Thyroid gland (tissue), 4 donors: Measurements from ENCODE around the gene CCSER1.

ENCODE experiments used
- CTCF ChIP-seq, 6 experiments: fragments of 200-600 bp in 3 of 6; fragments of 450-650 bp in 3 of 6; sonication (generic) in 3 of 6; IDR thresholded peaks; one replicate each; pipeline ENCODE4 v1.5.1; 2016 to 2019; ENCODE audit warnings: antibody characterized with exemption in 6 of 6, mild to moderate bottlenecking in 2 of 6, inconsistent platforms in 1 of 6, moderate library complexity in 1 of 6
- POLR2A ChIP-seq, 2 donors: fragments of 450-650 bp; IDR thresholded peaks; one replicate each; pipeline ENCODE4 v1.6.1; 2017; ENCODE audit warnings: antibody characterized with exemption in 2 of 2, mild to moderate bottlenecking in 2 of 2, moderate library complexity in 1 of 2

GRCh38 chr4:90476019-90476418 is 348.8 kb downstream of the CCSER1 start:
- no peak for TF ChIP-seq CTCF (IDR thresholded peaks at IDR 0.05)
- TF ChIP-seq POLR2A (IDR thresholded peaks at IDR 0.05) = no peak
